Ishikawa (cell line): Measurements from ENCODE around the gene CNNM4.

ENCODE experiments used
- CEBPB ChIP-seq: IDR thresholded peaks from 2 replicates; pipeline ENCODE4 v1.6.1; 2012
- CREB1 ChIP-seq: IDR thresholded peaks from 2 replicates; pipeline ENCODE4 v1.6.1; 2012; ENCODE audit warnings: low read depth
- EGR1 ChIP-seq: IDR thresholded peaks from 2 replicates; pipeline ENCODE4 v1.6.1; 2012
- EP300 ChIP-seq: IDR thresholded peaks from 2 replicates; pipeline ENCODE4 v1.6.1; 2012; ENCODE audit warnings: borderline replicate concordance
- FOXM1 ChIP-seq: IDR thresholded peaks from 2 replicates; pipeline ENCODE4 v1.6.1; 2012; ENCODE audit warnings: low read depth, borderline replicate concordance
- MAX ChIP-seq: IDR thresholded peaks from 2 replicates; pipeline ENCODE4 v1.6.1; 2012
- NFIC ChIP-seq: IDR thresholded peaks from 2 replicates; pipeline ENCODE4 v1.6.1; 2012
- RAD21 ChIP-seq: IDR thresholded peaks from 2 replicates; pipeline ENCODE4 v1.6.1; 2012; ENCODE audit warnings: low read depth
- TAF1 ChIP-seq: IDR thresholded peaks from 2 replicates; pipeline ENCODE4 v1.6.1; 2012; ENCODE audit warnings: low read depth, mild to moderate bottlenecking
- TCF12 ChIP-seq: IDR thresholded peaks from 2 replicates; pipeline ENCODE4 v1.6.1; 2012; ENCODE audit warnings: low read depth
- TEAD4 ChIP-seq: IDR thresholded peaks from 2 replicates; pipeline ENCODE4 v1.6.1; 2012
- USF1 ChIP-seq: IDR thresholded peaks from 2 replicates; pipeline ENCODE4 v1.6.1; 2012
- YY1 ChIP-seq: IDR thresholded peaks from 2 replicates; pipeline ENCODE4 v1.6.1; 2012; ENCODE audit warnings: low read depth
- ZBTB7A ChIP-seq: IDR thresholded peaks from 2 replicates; pipeline ENCODE4 v1.6.1; 2012; ENCODE audit warnings: low read depth
- TF ChIP-seq, protein P1 (sequence below): IDR thresholded peaks from 2 replicates; pipeline ENCODE4 v1.6.1; 2012; ENCODE audit warnings: low read depth, mild to moderate bottlenecking

The CNNM4 gene

DNA sequence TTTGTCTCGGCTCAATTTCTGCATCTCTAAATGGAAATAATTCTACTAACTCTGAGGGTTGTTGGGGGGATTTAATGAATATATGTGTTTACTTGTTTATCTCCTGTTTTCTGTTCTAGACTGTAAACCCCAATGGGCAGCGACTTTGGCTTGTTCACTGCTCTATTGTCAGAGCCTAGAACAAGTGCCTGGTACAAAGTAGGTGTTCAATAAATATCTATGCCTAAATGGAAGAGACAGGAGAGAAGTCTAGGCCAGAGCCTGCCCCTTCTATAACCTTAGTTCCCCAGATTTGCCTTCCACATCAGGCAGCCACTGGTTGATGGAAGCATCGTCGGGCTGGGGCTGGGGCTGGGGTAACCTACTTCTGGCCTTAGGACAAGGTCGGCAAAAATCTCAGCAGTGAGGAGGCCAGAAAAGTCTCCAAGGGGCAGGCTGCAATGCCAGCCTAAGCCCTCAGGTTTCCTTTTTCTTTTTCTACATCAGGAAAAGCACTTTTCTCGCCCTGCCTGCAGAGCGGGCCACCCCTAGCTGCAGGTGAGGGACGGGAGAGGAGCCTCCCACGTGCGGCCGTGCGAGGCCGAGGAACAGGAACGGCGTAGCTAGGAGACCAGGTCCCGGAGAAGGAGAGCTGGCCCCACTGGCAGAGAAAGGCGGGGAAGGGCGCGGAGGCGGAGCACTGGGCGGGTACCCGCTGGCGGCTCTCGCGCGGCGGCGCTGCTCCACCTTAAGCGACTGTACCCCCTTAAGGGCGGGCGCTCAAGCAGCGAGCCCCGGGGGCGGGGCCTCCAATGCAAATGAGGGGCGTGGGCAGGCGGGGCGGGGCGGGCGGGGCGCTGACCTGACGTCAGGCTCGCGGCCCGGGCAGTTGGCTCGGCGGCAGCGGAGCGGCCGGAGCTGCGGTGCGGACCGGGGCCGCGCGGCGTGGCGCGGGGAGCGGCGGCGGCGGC lies at the start of gene CNNM4:
CNNM4 (plus strand) TSS at position 867 of the 950 bp plus-strand sequence. CDS start 98 bp downstream, outside the sequence.
- TF ChIP-seq YY1: no peak
- TF ChIP-seq TAF1: no peak
- TF ChIP-seq, protein P1, sequence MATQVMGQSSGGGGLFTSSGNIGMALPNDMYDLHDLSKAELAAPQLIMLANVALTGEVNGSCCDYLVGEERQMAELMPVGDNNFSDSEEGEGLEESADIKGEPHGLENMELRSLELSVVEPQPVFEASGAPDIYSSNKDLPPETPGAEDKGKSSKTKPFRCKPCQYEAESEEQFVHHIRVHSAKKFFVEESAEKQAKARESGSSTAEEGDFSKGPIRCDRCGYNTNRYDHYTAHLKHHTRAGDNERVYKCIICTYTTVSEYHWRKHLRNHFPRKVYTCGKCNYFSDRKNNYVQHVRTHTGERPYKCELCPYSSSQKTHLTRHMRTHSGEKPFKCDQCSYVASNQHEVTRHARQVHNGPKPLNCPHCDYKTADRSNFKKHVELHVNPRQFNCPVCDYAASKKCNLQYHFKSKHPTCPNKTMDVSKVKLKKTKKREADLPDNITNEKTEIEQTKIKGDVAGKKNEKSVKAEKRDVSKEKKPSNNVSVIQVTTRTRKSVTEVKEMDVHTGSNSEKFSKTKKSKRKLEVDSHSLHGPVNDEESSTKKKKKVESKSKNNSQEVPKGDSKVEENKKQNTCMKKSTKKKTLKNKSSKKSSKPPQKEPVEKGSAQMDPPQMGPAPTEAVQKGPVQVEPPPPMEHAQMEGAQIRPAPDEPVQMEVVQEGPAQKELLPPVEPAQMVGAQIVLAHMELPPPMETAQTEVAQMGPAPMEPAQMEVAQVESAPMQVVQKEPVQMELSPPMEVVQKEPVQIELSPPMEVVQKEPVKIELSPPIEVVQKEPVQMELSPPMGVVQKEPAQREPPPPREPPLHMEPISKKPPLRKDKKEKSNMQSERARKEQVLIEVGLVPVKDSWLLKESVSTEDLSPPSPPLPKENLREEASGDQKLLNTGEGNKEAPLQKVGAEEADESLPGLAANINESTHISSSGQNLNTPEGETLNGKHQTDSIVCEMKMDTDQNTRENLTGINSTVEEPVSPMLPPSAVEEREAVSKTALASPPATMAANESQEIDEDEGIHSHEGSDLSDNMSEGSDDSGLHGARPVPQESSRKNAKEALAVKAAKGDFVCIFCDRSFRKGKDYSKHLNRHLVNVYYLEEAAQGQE: no peak
- TF ChIP-seq CREB1: no peak
- no peak; the same call in 1 of the 2 replicates for TF ChIP-seq TCF12
- no peak for TF ChIP-seq EP300
- TF ChIP-seq EGR1: 0 out of 2 replicates have a peak, but pooled peaks have one; percentile 10
- no peak for TF ChIP-seq RAD21
- no peak for TF ChIP-seq CEBPB
- no peak for TF ChIP-seq FOXM1
- no peak for TF ChIP-seq TEAD4
- peak; percentile 99 for TF ChIP-seq MAX
- no peak for TF ChIP-seq NFIC
- TF ChIP-seq USF1: peak; percentile 66
- no peak for TF ChIP-seq ZBTB7A

- no peak for TF ChIP-seq EP300
- no peak for TF ChIP-seq RAD21
- TF ChIP-seq MAX: no peak
- TF ChIP-seq TEAD4: no peak
- TF ChIP-seq, protein P1: no peak
- no peak for TF ChIP-seq CREB1
- no peak for TF ChIP-seq EGR1
- TF ChIP-seq CEBPB: no peak
- TF ChIP-seq TCF12: no peak
- TF ChIP-seq TAF1: no peak
- no peak for TF ChIP-seq FOXM1
- TF ChIP-seq ZBTB7A: no peak
- TF ChIP-seq NFIC: no peak
- no peak for TF ChIP-seq YY1
These were observed 49.7 kb upstream of the CNNM4 start for GRCh38 chr2:96710985-96711384.

DNA sequence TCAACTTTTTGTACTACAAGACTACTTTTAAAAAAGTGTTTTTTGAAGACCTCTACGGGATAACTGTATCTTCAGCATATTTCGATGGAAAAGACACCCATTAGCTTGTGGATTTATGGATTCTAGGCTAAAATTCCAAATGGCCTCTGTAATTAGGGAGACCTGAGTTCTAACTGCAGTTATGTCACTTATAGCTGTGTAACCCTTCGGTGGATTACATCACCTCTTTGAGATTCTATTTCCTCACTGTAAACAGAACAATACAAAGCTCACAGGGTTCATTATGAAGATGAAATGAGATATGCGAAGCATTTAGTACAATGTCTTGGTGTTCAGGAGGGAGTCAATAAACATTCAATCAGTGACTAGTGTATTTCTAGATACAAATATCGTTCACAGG lies 45.0 kb upstream of the CNNM4 start:
- no peak for TF ChIP-seq ZBTB7A
- TF ChIP-seq CEBPB: 0 out of 2 replicates have a peak, but pooled peaks have one; percentile 16

- no peak for TF ChIP-seq FOXM1
- TF ChIP-seq CREB1: no peak
- TF ChIP-seq TEAD4: no peak
- TF ChIP-seq ZBTB7A: no peak
- no peak for TF ChIP-seq USF1
- TF ChIP-seq CEBPB: no peak
These were observed 44.3 kb upstream of the CNNM4 start for GRCh38 chr2:96716388-96716787.

DNA sequence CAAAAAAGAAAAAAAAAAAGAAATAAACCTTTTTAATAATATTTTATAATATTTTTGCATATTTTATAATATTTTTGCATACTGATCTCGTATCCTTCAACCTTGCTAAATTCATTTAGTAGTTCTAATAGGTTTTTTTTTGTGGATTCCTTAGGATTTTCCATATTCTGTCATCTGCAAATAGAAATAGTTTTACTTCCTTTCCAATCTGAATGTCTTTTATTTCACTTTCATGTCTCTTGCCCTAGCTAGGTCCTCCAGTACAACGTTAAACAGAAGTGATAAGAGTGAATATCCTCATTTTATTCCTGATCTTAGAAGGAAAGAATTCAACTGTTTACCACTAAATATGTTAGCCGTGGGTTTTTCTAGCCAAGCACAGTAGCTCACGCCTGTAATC lies 34.6 kb upstream of the CNNM4 start:
- TF ChIP-seq FOXM1: no peak

- no peak for TF ChIP-seq TAF1
- no peak for TF ChIP-seq YY1
- TF ChIP-seq TCF12: no peak
- no peak for TF ChIP-seq ZBTB7A
- no peak for TF ChIP-seq CEBPB
- no peak for TF ChIP-seq NFIC
- TF ChIP-seq EP300: no peak
- TF ChIP-seq, protein P1: no peak
- TF ChIP-seq EGR1: no peak
- no peak for TF ChIP-seq FOXM1
- TF ChIP-seq USF1: no peak
- TF ChIP-seq RAD21: no peak
- TF ChIP-seq CREB1: no peak
- TF ChIP-seq MAX: no peak
- TF ChIP-seq TEAD4: no peak
These were observed 33.3 kb upstream of the CNNM4 start for GRCh38 chr2:96727431-96727830.
